ENCODE results near the gene MAP3K14. TPM values are rescaled to one million over a fixed set of nuclear protein-coding genes. Genes with fewer than 3 reads are reported as not detected.

MAP3K14 gene
- total RNA-seq, 2 donors from 2014 or later: 4.6 to 5.5 TPM

- no peak for TF ChIP-seq CTCF (conservative IDR thresholded peaks at IDR 0.05)
- DNase-seq: peak; percentile 44
- Histone ChIP-seq H3K4me1 (ENCODE audit: control insufficient read depth, insufficient read depth, low read length) (peaks cover 4% of the 10 kb centered on the region), H3K36me3 (ENCODE audit: control insufficient read depth, insufficient read depth, low read length) (peaks cover 13% of the 10 kb centered on the region), H3K27ac (ENCODE audit: low read depth, low read length) (no peak overlapping the region), H3K4me3 (ENCODE audit: low read length) (no peak overlapping the region), H3K9ac (ENCODE audit: extremely low read depth, low read length, poor library complexity, severe bottlenecking) (no peak overlapping the region), H3K27me3 (ENCODE audit: control insufficient read depth, insufficient read depth, low read length, poor library complexity, severe bottlenecking) (no peaks in the 10 kb centered on the region), H3K9me3 (ENCODE audit: control insufficient read depth, low read length) (no peaks in the 10 kb centered on the region)
- no peak overlapping the region for H3K4me3 Mint-ChIP-seq
- H3K4me1 Mint-ChIP-seq: peaks cover 5% of the 10 kb centered on the region
- no peaks in the 10 kb centered on the region for H3K27me3 Mint-ChIP-seq (ENCODE audit: insufficient read depth)
- 93 to 100% methylated on average over 1 to 7 of the region's 7 CpGs for WGBS, 2 experiments (ENCODE audit: insufficient coverage in 1 of 2, insufficient read length in 1 of 2)
- no peak overlapping the region for H3K27ac Mint-ChIP-seq
- peaks cover 18% of the 10 kb centered on the region for H3K36me3 Mint-ChIP-seq (ENCODE audit: low read depth)
- H3K9me3 Mint-ChIP-seq: no peaks in the 10 kb centered on the region
Measured at GRCh38 chr17:45277992-45278391, 38.8 kb downstream of the MAP3K14 start.

- 65 to 76% methylated on average over 14 to 16 of the region's 16 CpGs for WGBS, 2 experiments (ENCODE audit: insufficient coverage in 1 of 2, insufficient read length in 1 of 2)
- Histone ChIP-seq H3K36me3 (ENCODE audit: control insufficient read depth, insufficient read depth, low read length) (peaks cover 9% of the 10 kb centered on the region), H3K4me3 (ENCODE audit: low read length) (no peak overlapping the region), H3K4me1 (ENCODE audit: control insufficient read depth, insufficient read depth, low read length) (peaks cover 4% of the 10 kb centered on the region), H3K27me3 (ENCODE audit: control insufficient read depth, insufficient read depth, low read length, poor library complexity, severe bottlenecking) (no peaks in the 10 kb centered on the region), H3K9me3 (ENCODE audit: control insufficient read depth, low read length) (no peaks in the 10 kb centered on the region), H3K27ac (ENCODE audit: low read depth, low read length) (no peak overlapping the region), H3K9ac (ENCODE audit: extremely low read depth, low read length, poor library complexity, severe bottlenecking) (no peak overlapping the region)
- H3K4me3 Mint-ChIP-seq: no peak overlapping the region
- peaks cover 12% of the 10 kb centered on the region for H3K36me3 Mint-ChIP-seq (ENCODE audit: low read depth)
- peak; percentile 90 for TF ChIP-seq CTCF (conservative IDR thresholded peaks at IDR 0.05)
- DNase-seq: peak; percentile 98
- H3K9me3 Mint-ChIP-seq: no peaks in the 10 kb centered on the region
- peaks cover 5% of the 10 kb centered on the region for H3K4me1 Mint-ChIP-seq
- H3K27ac Mint-ChIP-seq: no peak overlapping the region
- no peaks in the 10 kb centered on the region for H3K27me3 Mint-ChIP-seq (ENCODE audit: insufficient read depth)
Measured at GRCh38 chr17:45277216-45277849, 39.5 kb downstream of the MAP3K14 start.

DNA sequence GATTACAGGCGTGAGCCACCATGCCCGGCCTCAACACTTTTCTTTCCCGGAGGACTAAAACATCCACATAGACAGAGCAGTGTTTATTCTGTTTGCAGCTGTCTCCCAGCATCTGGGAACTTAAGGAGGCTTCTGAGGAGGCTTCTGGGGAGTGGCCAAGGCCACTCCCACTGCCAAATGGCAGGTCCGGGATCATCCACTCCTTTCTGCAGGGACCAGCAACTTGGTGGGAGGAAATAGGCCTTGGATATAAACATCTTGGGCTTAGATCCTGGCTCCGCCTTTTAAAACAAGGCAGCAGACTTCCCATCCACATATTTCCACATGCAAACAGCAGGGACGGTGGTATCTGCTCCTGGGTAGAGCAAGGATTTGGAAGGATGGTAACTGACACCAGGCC lies 40.8 kb downstream of the MAP3K14 start:
- H3K4me1 ChIP-seq (ENCODE audit: control insufficient read depth, insufficient read depth, low read length): peaks cover 4% of the 10 kb centered on the region
- Mint-ChIP-seq H3K4me1 (peaks cover 5% of the 10 kb centered on the region), H3K36me3 (ENCODE audit: low read depth) (peaks cover 11% of the 10 kb centered on the region), H3K4me3 (no peak overlapping the region), H3K27me3 (ENCODE audit: insufficient read depth) (no peaks in the 10 kb centered on the region), H3K9me3 (no peaks in the 10 kb centered on the region), H3K27ac (no peak overlapping the region)
- no peak overlapping the region for H3K4me3 ChIP-seq (ENCODE audit: low read length)
- H3K9me3 ChIP-seq (ENCODE audit: control insufficient read depth, low read length): no peaks in the 10 kb centered on the region
- peaks cover 5% of the 10 kb centered on the region for H3K36me3 ChIP-seq (ENCODE audit: control insufficient read depth, insufficient read depth, low read length)
- 91 to 93% methylated on average over 3 to 6 of the region's 6 CpGs for WGBS, 2 experiments (ENCODE audit: insufficient coverage in 1 of 2, insufficient read length in 1 of 2)
- H3K27ac ChIP-seq (ENCODE audit: low read depth, low read length): no peak overlapping the region
- no peak for TF ChIP-seq CTCF (conservative IDR thresholded peaks at IDR 0.05)
- no peak overlapping the region for H3K9ac ChIP-seq (ENCODE audit: extremely low read depth, low read length, poor library complexity, severe bottlenecking)
- no peaks in the 10 kb centered on the region for H3K27me3 ChIP-seq (ENCODE audit: control insufficient read depth, insufficient read depth, low read length, poor library complexity, severe bottlenecking)
- peak; percentile 44 for DNase-seq
